DMS79 (cell line): ENCODE data around the gene ERCC1.
"Not testable (repeated sequence)": the region's sequence is repeated elsewhere in the genome, so short reads cannot be mapped to it uniquely, and the experiment has no call there.

Source experiments
- DNase-seq: peaks from one replicate; lab custom pipeline; 2025; lab: John Stamatoyannopoulos, UW

The ERCC1 gene

GRCh38 chr19:45455707-45456499 lies 32.2 kb upstream of the ERCC1 start:
- DNase-seq = peak; percentile 69

DNA sequence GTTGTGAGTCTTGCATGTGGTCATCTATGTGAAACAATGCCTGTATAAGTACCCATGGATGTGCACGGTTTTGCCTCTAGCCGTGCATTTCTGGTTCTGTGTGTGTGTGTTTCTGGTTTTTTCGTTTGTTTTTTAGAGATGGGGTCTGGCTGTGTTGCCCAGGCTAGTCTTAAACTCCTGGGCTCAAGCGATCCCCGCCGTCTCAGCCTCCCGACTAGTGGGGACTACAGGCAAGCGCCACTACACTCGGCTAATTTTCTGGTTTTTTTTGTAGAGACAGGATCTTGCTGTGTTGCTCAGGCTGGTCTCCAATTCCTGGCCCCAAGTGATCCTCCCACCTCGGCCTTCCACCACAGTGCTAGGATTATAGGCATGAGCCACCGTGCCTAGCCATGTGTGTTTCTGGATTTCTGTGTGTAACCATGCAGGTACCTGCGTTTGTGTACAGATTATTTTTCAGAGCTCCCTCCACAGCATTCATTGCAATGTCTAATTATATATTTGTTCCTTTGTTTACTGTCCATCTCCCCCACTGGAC lies 28.2 kb upstream of the ERCC1 start:
- DNase-seq = no peak

DNA sequence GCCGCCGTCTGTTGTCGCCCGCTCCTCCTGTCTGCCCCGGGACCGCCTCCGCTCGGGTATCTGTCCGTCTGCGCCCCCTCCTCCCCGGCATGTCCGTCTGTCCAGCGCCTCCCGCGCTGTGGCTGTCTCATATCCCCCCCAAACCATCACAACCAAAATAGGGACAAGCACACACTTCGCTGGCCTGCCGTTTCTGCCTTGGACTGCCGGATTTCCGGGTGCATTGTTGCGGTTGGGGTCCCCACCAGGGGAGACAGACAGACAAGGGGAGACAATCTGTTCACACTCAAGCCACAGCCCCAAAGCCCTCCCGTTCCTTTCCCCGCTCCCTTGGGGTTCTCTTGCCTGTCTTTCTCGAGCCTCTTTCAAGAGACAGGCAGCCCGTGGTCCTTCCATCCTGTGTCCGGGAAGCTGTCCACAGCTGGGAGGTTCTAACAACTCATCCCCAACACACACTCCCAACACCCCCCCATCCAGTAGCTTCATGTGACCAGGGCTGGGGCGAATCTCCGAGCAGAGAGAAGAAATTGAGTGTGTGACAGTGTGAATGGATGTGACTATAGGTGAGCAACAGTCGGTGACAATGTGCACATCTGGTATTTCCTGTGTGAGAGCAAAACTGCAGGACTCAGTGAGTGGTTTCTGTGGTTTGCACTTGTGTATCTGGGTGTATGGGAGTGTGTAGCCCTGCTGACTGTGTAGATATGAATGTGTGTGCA lies 27.6 kb upstream of the ERCC1 start:
- DNase-seq = no peak

DNA sequence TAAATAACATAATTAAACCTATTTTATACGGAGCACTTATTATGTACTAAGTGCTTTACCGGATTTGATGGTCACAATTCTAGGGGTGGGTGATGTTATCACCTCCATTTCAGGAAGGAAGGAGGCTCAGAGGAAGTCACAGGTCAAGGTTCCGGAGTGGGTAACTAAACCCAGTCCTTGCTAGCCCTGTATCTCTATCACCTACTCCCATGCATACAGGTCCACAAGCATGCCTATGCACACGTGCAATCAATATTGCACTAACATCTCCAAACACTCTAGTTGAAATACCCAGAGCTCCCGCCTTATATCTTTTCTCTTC lies 26.3 kb upstream of the ERCC1 start:
- no peak for DNase-seq

GRCh38 chr19:45448887-45449299 lies 25.2 kb upstream of the ERCC1 start:
- DNase-seq = no peak

DNA sequence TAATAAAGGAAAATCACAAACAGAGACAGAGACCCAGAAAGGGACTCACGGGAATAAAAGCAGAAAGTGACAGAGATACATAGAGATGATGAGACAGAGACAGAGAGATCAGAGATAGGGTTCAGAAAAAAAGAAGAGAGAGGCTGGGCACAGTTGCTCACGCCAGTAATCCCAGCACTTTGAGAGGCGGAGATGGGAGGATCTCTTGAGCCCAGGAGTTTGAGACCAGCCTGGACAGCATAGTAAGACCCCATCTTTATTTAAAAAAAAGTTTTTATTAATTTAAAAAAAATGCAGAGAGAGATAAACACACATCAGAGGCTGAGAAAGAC lies 24.7 kb upstream of the ERCC1 start:
- DNase-seq = no peak

DNA sequence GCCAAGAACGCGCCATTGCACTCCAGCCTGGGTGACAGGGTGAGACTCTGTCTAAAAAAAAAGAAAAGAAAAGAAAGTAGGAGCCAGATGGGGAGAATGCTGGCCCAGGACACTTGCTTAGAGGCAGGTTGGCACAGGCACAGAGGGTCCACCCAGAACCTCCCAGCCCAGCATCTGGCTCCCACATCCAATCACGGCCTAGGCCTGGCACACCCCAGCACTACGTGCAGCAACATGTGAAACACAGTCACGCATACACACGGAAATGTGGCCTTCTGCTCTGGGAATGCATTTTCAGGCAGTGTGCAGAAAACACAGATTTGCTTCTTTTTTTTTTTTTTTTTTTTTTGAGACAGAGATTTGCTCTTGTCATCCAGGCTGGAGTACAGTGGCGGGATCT lies 23.2 kb upstream of the ERCC1 start:
- DNase-seq = no peak

GRCh38 chr19:45446295-45446694 lies 22.6 kb upstream of the ERCC1 start:
- no peak for DNase-seq

GRCh38 chr19:45445139-45445538 lies 21.4 kb upstream of the ERCC1 start:
- DNase-seq = no peak

- peak; percentile 14 for DNase-seq
Measured at GRCh38 chr19:45444318-45445041, 20.8 kb upstream of the ERCC1 start.

- DNase-seq = peak; percentile 40
Measured at GRCh38 chr19:45443462-45444317, 20.0 kb upstream of the ERCC1 start.

GRCh38 chr19:45442778-45443461 lies 19.2 kb upstream of the ERCC1 start:
- DNase-seq = no peak

DNA sequence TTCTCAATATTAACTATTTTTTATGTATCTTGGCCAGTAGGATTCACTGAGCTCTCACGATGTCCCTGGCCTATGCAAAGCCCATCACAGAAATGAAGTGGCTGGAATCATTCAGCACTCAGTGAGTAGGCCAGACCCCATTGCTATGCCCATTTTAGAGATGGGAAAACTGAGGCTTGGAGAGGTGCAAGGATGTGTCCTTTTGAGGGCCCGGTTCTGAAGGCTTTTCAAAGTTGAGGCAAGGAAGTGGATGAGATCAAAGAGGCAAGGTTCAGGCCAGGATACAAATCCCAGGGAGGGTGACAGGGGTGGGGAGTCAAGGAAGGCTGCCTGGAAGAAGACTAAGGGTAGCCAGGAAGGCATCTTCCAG lies 18.7 kb upstream of the ERCC1 start:
- DNase-seq = no peak

DNA sequence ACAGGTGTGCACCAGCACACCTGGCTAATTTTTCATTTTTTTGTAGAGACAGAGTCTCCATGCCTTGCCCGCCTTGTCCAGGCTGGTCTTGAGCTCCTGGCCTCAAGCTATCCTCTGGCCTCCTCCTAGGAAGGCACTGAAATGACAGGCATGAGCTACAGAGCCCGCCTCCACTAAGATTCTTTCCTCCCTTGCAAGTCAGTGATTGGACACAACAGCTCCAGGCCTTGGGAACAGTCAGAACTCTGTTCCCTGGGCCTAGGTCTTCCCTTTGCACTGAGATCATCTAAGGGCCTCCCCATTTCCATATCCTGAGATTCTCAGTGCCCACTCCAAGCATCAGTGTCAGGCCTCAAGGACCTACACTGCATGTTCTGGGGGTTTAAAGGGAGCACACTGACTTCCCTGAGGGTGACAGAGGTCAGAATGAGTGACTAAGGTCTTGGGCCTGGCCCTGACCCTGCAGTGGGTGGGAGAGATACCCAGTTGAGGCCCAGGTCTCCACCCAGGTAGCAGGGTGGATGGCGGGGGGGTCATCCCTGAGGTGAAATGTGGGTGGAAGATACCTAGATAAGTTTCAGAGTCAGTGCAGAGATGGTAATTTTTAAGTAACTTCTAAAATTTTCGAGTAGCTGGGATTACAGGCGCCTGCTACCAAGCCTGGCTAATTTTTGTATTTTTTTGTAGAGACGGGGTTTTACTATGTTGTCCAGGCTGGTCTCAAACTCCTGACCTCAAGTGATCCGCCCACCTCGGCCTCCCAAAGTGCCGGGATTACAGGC lies 17.3 kb upstream of the ERCC1 start:
- DNase-seq = no peak

DNA sequence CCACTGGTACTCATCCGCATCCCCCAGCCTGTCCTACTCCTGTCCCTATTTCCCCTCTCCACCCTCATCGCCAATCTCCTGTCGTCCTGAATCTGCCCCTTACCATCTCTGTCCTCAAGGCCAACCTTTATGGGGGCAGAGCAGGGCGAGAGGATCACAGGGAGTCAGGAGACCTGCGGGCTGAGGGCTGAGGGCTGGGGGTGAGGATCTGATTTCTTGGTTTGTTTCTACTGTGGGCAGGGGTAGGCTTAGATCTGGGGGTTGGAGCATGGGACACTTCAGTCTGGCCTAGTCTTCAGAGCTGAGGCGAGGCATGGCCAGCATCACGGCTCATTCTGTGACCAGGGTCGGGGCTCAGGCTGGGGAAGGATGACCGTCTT lies 16.5 kb upstream of the ERCC1 start:
- no peak for DNase-seq

GRCh38 chr19:45439569-45440258 lies 16.0 kb upstream of the ERCC1 start:
- DNase-seq = peak; percentile 40

- DNase-seq = no peak
Measured at GRCh38 chr19:45439190-45439568, 15.5 kb upstream of the ERCC1 start.

GRCh38 chr19:45437328-45437727 lies 13.6 kb upstream of the ERCC1 start:
- no peak for DNase-seq

GRCh38 chr19:45432543-45432942 lies 8.8 kb upstream of the ERCC1 start:
- DNase-seq = not testable (repeated sequence)

GRCh38 chr19:45431008-45431407 lies 7.3 kb upstream of the ERCC1 start:
- not testable (repeated sequence) for DNase-seq
